Brain pericyte (primary cell): ENCODE data around the gene HNRNPA3.
"Not testable (repeated sequence)": the region's sequence is repeated elsewhere in the genome, so short reads cannot be mapped to it uniquely, and the experiment has no call there.

ENCODE experiments used
- DNase-seq: peaks from one replicate; pipeline ENCODE4 v3.0.0-alpha.2; 2012; ENCODE audit warnings: low read depth, low spot score

Gene HNRNPA3

DNA sequence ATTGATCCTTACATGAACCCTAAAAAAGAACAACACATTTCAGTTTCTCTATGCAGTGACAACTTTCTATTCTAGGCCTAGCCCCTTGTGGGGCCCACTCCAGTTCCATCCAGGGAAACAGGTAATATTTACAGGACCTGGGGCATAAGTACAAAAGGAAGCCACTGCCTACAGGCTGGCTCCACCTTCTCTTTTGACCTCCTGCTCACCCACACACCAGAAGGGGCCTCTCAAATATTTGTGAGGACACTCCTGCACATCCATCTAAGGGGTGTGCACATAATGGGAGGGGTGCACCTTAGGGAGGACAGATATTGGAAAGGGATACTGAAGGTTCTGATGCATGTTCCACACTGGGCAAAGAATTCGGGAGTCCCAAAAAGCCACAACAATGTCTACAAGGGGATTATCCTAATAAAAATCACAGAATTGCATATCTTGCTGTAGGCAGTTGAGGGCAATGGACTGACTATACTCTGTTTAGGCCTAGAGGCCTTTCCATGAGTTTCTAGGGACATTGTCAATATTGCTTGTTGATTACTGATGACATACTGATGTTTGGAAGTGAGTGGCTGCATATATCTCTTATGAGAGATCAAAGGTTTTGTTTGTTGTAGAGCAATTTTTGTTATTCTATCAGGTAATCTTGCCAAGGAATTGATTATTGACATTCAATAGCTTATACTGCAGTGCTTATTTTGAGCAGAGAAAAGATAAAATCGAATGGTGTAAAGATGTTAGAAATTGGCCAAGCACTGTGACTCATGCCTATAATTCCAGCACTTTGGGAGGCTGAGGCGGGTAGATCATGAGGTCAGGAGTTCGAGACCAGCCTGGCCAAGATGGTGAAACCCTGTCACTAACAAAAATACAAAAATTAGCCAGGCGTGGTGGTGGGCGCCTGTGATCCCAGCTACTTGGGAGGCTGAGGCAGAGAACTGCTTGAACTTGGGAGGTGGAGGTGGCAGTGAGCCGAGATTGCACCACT lies 23.8 kb upstream of the HNRNPA3 start:
- DNase-seq, result no peak

DNA sequence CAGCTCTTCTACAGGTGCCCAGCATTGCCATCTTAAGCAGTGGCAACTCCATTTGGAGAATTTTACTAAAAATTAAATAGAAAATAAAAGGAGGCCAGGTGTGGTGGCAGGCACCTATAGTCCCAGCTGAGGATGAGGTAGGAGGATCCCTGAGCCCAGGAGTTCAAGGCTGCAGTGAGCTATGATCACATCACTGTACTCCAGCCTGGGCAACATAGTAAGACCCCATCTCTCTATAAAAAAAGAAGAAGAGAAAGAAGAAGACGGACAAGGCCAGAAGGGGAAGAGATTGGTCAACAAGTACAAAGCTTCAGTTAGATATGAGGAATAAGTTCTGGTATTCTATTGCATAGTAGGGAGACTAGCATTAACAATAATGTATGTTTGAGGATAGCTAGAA lies 21.7 kb upstream of the HNRNPA3 start:
- DNase-seq, result no peak

DNA sequence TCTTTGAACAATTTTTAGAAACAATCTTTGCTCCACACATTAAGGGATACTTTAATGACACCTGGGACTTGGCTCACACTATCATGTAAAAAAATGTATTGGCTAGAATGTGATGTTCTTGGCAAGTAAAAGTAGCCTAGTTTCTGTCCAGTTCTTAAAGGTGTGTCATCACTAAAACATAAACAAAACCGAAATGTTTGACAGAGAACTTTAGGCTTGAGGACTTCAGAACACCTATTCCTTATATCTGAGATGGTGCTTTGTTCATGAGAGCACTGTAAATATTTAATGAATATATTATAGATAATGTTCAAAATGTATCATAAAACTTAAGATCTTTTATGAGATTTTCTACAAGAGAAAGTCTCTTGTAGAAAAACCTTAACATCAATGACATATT lies 19.8 kb upstream of the HNRNPA3 start:
- DNase-seq, result no peak

DNA sequence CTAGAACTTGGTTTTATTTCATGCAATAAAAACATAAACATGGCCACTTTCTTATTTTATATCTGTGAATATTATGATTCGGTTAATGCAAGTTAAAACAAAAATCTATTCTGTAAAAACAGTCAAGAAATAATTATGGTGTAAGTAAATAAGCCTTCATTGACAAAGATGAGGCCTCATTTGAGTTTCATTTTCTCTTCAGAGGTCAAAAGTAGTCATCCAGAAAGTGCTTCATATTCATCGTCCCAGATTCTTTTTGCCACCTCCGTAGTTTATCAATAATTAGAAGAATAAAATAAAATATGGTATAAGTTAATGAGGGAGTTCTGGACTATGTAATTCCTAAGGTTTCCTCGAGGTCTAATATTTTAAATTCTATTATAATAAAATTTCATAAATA lies 19.4 kb upstream of the HNRNPA3 start:
- no peak for DNase-seq

DNA sequence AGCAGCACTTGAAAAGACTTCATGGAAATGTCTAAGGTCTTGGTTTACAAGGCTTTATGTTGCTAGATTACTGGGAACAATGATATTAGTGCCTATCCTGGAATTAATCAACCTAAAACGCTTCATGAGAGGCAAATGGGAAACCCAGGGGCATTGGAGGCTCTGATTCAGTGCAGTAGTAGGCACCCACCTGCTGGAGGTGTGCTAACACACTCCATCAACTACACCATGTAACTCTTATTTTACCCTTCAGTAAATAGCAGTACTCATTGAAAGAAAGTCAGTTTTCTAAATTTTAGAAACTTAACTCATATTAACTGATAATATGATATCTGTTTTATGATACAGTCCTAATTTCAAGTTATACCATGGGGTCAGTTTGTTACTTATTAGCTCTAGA lies 17.4 kb upstream of the HNRNPA3 start:
- no peak for DNase-seq

DNA sequence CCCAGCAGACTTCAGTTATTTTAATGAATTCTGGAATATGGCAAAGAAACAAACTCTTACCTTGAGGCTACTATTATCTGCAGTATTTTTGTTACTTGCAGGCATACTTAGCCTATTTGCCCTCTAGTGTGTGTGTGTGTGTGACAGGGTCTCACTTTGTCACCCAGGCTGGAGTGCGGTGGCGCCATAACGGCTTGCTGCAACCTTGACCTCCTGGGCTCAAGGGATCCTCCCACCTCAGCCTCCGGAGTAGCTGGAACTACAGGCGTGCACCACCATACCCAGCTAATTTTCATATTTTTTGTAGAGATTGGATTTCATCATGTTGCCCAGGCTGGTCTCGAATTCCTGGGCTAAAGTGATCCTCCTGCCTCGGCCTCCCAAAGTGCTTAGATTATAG lies 12.2 kb upstream of the HNRNPA3 start:
- DNase-seq, result not testable (repeated sequence)

DNA sequence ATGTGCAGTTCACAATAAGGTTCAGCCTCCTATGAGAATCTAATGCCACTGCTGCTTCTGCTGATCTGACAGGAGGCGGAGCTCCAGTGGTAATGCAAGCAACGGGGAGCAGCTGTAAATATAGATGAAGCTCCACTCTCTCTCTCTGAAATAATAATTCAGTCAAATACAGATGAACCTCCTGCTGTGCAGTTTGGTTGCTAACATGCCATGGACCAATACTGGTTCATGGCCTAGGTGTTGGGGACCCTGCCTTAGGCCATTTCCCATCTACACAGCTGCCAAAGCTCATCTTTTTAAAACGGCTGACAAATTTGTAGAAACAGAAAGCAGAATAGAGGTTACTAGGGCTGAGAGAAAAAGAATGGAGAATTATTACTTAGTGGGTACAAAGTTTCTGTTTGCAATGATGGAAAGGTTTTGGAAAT lies 10.7 kb upstream of the HNRNPA3 start:
- no peak for DNase-seq

DNA sequence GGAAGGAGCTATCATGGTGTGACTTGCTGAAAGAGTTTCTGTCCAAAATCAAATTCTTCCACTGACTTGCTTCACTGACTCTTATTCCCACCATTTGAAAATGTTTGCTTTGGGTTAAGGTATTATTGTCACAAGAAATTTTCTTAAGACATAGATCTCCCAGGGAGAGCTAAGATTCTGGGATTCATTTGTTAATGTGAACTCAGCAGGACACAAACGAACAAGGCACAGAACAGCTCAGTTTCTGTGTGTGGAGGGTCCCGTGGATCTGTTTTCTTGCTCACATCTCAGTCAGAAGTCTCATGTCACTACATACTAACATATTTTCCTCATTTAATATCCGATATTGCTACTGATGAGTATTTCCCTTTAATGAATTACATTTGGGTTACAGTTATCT lies 8.2 kb upstream of the HNRNPA3 start:
- no peak for DNase-seq

DNA sequence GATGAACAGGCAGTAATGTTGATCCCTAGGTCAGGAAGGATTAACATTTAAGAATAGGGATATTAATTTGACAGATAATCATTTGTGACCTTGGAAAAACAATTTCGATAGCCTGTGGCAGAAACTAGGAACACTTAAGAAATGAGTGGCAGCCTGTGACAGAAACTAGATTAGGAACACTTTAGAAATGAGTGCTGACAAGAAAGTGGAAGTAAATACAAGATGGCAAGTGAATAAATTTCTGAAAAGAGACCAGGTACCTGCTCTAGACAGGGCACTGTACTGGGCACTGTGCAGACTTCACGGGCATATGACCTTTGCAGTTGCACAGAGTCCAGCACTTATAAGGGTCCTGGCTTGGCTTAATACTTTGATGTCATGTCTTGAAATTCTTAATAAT lies 5.5 kb upstream of the HNRNPA3 start:
- no peak for DNase-seq

DNA sequence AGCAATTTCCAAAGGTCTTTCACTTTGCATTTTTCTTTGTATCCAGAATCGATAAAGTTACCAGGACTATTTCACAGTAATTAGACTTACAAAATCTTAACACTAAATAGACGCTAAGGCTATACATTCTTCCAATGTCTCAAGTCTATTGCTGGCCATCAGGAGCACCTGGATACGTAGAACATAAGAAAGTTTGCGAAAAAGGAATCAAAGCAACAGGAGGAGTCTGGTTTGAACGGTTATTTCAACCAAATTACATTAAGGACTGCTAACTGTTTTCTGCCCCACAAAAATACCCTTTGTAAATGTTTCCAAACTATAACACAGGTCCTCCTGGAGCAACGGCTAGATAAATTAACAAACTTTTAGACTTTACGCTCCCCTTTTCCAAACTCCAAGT lies 1.4 kb upstream of the HNRNPA3 start:
- DNase-seq, result no peak

DNA sequence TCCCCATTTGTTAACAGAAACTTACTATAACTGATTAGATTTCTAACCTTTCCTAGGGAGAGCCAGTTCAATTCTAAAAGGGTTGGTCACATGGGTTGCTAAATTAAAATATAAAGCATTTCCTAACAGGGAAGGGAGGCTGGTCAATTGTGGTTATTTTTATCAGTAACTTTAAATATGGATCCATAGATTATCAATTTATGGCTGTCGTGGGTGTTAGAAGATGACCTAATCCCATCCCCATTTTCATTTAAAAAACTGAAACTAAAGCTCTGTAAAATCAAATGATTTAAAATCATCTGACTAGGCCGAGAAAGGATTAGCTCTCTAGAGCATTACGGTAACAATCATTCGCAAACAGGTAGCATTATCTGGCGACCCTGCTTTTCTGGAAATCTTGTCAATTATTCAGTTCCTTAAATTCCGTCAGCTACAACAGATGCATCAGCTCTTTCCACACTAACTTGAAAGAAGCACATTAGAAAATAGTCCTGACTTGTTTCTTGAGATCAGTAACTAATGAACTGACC lies 953 bp upstream of the HNRNPA3 start:
- DNase-seq, result no peak

DNA sequence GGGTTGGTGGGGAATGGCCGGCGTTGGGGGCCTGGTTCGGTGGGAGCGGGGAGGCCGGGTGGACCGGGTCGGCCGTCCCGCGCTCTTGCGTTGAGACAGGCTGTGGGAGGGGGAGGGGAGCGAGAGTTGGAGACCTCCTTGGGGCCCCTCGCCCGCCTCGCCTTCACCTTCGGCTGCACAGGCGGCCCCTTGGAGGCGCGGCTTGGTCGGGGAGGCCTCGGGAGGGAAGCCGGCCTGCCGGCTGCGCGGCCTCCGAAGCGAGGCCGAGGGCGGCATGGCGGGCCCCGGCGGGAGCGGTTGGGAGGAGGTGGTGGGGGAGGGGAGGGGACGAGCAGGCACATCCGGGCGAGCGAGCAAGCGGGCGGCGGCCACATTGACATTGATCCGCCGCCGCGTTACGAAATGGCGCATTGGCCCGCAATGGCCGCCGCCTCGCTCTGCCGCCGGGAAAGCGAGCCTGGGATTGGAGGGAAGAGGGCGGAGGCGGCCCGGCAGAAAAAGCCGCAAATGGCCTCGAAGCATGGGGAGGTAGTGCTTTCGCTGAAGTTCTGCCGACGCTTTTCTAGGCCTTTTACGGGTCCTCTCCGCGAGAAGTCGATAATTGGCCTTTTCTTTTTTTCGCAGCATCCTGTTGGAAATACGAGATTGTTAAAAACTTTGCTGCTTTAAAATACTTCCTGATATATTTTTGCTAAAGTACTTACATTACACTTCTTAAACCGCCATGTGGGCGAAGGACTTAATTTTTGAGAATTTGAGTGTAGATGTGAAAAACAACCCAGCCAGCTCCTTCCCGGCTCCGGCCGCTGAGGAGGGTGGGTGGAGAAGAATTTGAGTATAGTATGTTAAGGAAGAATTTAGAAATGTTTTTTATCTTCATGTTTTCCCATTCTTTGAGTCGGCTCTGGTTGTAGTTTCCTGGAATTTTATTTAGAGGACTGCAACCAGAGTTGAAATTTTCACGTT lies 580 bp downstream of the HNRNPA3 start:
- DNase-seq, result peak; percentile 62

DNA sequence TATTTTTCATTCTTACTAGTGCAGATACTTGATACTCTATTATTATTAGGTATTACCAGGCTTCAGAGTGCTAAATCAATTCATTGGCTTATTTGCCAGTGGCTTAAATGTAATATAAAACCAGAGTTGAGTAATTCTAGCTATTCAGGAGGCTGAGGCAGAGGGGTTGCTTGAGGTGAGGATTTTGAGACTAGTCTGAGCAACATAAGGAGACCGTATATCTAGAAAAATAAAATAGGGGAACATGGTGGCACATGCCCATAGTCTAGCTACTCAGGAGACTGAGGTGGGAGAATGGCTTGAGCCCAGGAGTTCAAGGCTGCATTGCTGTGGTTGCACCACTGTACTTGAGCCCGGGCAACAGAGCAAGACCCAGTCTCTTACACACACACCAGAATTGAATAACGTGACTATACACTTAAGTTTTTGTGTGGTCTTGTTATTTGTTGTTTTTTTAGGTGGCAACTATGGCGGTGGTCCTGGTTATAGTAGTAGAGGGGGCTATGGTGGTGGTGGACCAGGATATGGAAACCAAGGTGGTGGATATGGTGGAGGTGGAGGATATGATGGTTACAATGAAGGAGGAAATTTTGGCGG lies 4.8 kb downstream of the HNRNPA3 start:
- no peak for DNase-seq

DNA sequence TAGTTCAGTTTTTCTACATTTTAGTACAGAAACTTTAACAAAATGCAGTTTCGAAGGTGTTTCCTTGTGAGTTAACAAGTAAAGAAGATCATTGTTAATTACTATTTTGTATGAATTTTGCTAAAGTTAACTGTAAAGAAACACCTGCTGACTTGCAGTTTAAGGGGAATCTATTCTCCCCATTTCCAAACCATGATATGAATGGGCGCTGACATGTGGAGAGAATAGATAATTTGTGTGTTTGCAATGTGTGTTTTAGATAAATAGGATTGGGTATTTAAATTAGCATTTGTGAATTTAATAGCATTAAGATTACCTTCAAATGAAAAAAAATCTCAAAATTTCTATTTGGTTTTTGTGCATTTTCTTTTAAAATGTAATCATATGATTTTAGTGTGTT lies 7.2 kb downstream of the HNRNPA3 start:
- DNase-seq, result not testable (repeated sequence)

DNA sequence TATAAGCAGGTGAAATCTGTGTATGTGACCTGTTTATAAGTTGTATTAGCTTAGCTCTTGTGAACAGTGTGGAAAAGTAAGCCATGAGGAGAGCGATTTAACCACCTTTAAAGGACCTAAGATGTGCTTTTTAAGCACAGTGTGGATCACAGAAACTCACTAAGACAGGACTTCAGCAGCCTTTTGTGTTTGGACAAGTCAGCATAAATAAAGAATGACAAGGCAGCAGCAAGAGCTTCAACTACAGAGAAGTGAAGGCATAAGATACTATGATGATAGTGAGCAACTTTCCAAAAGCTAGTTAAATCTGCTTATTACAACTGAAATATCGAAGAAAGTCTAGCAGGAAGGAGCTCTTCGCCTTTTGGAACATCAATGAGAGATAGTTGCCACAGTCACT lies 8.9 kb downstream of the HNRNPA3 start:
- no peak for DNase-seq

DNA sequence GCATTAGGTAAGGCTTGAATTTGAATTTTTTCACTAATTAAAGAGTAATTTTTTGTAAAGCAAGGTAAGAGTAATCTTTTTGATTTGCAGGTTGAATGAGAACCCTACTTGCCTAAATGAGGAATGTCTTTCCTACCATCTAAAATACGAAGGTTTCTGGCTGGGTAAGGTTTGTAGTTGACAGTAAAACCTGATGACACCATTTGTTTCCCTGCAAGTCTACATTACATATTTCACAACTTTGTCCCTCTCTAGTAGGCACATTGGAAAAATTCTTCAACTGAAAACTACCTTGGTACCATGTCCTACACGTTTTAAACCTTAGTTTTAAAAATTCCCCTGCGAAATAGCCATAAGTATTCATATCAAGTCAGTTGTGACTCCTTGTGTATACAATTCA lies 9.4 kb downstream of the HNRNPA3 start:
- no peak for DNase-seq

DNA sequence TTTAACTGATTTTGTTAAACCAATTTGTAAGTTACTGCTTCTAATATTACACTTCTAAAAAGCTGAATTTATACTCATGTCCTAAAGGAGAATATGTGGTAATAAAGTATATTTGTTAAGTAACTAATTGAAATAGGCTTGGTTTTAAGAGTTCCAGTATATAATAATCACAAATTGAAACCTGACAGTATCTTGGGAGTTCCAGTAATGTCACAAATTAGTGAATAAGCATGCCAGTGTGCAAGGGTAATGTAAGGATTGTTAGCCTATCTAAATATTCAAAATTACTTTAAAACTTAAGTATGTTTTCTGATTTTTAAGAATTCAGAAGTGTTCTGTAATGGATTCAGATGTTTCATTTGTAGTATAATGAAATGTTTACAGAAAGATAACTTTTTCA lies 10.8 kb downstream of the HNRNPA3 start:
- DNase-seq, result not testable (repeated sequence)

DNA sequence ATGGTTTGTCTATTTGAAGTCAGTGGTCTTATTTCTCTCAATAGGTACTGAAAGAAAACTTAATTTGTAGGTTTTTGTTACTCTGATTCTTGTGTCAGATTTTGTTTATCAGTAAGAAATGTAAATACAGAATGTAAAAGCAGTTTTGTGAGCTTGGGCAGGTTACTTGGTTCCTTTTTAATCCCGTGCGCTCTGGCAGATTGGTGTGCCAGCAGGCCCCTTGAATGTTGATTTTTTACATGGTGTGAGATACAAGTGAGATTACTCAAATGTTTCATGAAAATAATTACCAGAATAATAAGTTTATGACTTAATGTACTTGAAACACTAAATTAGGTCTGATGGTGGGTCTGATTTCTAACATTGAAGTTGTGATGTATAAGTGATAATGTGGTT lies 13.4 kb downstream of the HNRNPA3 start:
- DNase-seq, result no peak

DNA sequence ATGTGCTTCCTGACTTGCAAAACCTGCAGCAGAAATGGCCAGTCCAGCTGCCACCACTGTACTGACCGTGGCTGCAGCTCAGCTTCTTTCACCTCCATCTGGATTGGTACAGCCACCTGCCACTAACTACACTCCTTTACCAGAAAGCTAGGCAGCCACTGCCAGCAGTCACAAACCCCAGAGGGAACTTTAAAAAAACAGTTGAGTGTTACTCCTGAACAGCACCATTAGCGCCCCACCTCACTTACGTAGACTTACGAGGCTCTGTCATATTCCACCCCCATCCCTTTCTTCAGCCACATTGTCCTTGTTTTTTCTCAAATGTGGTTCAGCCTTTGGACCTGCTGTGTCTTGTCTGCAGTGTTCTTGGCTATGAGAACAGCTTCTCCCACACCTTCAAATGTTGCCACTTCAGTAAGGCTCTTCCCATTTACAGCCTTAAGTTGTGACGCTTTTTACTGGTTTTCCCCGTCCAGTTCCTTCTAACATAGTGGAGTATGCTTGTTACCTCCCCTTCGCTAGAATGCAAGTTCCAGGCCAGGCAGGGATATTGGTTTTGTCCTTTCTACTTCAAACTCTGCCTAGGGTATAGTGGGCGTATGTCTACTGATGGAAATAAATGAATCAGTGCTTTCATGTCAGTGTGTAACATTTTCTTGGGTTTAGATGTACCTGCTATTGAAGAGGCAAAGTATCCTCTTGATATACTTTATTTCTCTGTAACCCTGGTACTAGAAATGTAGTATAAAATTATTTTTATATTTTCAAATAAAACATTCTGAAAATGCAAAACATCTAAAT lies 17.0 kb downstream of the HNRNPA3 start:
- DNase-seq, result no peak

DNA sequence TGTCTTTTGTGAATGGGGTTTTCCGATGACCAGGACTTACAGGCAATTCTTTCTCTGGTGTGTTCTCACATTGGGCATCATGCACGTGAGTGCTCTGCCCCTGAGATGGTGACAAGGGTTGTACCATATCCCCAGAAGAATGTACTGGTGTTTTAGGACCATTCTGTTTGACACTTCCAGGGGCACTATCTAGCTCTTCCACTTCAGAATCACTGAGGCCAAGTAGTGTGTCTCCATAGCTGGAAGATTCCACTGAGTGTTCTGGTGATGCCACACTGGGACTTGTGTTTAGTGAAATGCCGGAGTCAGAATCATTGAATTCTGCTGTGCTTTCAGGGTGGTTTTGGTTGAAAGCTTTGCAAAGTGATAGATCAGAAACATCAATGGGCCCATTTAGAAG lies 18.7 kb downstream of the HNRNPA3 start:
- DNase-seq, result no peak
